GM21526 (cell line): ENCODE measurements around the gene PLXNB3.
A peak's percentile ranks its signal among the peaks of the same experiment; 100 is the strongest.
"Not testable (repeated sequence)": the region's sequence is repeated elsewhere in the genome, so short reads cannot be mapped to it uniquely, and the experiment has no call there.

ENCODE experiments used
- ATAC-seq: cut with Tn5 transposase; IDR thresholded peaks from one replicate; pipeline ENCODE4 v1.9.1; 2021; ENCODE audit warnings: moderate library complexity; ENCODE audit not compliant: unreplicated experiment, low FRiP score

The PLXNB3 gene

DNA sequence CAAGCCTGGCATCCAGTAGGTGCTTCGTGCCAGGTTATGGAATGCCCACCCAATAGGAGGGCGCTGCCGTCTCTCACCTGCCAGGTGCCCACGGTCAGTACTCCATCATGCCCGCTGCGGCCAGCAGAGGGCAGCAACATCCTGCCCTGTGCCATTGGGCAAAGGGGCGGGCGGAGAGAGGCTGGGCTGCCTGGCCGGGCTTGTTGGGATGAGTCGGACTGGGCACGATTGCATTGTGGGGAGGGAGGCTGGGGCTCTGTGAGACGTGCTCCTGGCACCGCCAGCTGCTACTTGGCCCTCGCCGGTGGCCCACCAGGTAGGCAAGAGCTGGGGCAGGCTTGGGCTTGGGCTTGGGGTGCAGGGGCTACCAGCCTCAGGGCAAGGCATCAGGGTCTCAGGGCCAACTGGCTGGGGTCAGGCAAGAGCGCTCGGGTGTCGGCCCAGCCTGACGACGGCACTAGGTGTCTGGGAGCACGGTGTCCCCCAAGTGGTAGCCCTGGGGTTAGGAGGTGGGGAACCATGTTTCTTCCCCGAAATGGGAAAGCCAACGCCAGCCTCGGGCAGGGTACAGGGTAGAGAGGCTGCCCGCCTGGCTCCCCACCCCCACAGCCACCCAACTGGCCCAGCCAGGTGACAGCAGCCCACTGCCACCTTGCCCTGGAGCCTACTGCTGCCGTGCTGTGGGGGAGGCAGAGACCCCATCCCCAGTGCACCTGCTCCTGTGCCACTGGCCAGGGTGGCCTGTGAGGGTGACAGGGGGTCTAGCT lies at the start of gene PLXNB3:
TSS of gene PLXNB3 (plus strand) at position 261 of the 767 bp plus-strand sequence. CDS start 1,287 bp downstream, outside the sequence.
- ATAC-seq = no peak

DNA sequence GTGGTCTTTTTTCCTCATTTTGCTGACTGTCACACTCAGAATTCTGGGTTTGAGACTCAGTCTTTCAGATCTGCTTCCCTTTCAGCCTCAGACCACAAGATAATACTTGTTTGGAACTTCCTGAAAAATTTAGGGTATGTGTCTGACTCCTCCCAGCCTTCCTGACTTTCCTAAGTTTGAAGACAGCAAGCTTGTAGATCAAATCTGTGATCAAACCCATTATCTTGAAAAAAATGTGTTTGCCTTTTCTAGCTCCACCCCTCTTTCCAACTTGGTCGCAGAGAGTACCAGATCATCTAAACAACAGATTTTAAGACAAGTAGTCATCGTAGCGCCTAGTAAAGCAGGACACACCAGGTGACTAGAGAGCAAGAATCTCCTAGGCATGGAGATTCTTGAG lies 49.8 kb upstream of the PLXNB3 start:
- no peak for ATAC-seq

DNA sequence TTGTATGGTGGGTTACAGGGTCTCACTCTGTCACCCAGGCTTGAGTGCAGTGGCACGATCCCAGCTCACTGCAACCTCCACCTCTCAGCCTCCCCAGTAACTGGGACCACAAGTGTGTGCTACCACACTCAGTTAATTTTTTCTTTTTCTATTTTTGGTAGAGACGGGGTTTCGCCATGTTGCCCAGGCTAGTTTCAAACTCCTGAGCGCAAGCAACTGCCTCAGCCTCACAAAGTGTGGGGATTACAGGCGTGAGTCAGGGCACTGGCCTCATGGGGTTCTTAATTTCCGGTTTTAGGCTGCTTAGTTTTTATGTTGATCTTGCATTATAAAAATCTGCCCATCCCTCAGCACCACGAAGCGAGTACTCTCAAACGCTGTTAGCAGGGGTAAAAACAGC lies 46.6 kb upstream of the PLXNB3 start:
- ATAC-seq = no peak

DNA sequence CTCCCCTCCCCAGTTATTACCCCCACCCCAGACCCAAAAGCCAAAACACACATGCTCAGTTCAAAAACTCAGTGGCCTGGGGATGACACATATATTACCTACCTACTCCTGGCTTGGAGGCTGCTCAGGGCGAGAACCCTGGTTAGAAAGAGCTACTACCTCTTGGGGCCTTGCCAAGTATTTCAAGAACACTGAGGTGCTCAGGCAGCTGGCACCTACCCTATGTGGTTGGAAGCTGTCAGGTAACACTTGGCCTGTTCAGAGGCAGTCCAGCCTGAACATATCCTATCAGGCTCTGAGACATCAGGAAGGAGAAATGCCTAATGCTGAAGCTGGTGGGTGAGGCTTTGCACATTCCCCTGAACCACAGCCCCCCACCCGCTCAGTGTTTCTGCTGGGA lies 44.8 kb upstream of the PLXNB3 start:
- no peak for ATAC-seq

DNA sequence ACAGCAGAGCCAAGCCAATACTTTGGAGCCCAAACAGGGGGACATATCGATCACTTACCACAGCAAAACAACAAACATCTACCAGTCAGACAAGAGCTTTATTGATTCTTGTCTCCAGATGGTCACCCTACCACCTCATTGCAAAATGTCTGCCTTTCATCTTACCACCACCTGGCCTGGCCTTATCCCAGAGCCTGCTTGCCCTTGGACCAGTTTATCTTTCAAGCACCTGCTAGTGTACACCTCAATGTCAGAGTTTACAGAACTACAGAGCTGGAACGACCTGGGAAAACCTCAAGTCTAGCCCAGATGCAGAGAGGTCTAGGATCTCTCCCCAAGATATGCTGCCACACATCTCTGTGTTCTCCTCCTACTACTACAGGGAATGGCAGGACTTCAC lies 44.3 kb upstream of the PLXNB3 start:
- no peak for ATAC-seq

DNA sequence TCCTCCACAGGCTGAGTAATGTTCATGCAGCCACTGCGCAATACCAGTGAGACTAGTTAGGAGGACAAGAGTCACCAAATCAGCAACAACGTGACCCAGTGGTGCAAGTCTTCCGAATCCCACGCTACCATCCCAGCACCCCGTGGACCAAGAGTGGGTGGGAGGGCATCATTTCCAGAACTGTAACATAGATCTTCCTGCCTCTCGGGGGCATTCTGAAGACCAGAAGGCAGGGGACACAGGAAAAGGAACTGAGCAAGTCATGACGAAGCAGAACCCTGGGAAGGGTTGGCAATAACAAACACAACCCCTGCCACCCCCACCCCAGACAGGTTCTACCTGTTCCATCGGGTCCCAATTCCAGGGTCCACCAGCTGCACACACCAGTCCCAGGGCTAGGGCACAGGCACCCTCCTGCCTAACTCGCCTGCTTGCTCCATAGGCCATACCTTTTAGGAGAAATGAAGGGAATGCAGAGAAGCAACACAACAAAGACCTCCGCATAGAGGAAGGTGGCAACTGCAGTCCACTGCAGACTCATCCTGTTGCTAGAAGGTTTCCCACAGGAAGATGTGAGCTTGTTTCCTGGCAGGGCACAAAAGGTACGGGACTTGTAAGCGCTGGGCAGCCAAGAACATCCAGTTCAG lies 41.2 kb upstream of the PLXNB3 start:
- ATAC-seq = no peak

DNA sequence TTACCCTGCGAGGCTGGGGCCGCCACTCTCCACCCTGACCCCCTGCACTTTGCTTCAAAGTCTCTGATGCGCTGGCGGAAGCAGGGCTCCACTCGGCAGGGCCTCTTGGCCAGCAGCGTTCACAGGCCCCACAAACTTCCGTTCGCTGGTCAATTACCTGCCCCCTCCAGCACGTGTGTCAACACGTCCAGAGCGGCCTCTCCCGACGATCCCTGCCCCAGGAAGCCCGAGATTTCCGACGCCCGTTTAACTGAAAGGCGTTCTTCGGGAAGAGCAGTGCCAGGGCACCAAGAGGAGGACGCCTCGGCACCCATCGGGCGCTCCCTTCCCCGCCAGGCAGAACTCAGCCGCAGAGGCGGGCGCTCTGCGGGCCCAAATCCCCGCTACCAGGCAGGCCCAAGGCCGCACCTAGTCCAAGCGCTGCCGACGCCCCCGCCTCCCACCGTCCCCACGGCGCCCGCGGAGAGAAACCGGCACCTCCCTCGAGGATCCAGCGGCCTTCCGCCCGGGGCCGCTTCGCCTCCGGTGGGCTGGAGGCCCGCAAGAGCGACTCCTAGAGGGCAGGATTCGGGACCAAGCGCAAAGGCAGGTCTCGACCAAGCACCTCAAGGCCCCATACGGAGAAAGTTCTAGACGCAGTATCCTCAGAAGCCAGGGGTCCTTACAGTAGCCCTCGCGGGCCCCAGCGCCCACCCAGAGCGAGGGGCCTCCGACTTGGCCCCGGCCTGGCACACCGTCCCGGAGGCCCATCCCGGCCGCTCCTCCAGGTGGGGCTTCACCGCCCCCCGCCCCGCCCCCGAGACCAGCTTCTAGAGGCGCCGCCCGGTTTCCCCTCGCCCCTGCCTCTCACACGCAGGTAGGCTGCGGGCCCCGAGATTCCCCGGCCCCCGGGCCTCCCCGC lies 40.4 kb upstream of the PLXNB3 start:
- peak; percentile 38 for ATAC-seq

DNA sequence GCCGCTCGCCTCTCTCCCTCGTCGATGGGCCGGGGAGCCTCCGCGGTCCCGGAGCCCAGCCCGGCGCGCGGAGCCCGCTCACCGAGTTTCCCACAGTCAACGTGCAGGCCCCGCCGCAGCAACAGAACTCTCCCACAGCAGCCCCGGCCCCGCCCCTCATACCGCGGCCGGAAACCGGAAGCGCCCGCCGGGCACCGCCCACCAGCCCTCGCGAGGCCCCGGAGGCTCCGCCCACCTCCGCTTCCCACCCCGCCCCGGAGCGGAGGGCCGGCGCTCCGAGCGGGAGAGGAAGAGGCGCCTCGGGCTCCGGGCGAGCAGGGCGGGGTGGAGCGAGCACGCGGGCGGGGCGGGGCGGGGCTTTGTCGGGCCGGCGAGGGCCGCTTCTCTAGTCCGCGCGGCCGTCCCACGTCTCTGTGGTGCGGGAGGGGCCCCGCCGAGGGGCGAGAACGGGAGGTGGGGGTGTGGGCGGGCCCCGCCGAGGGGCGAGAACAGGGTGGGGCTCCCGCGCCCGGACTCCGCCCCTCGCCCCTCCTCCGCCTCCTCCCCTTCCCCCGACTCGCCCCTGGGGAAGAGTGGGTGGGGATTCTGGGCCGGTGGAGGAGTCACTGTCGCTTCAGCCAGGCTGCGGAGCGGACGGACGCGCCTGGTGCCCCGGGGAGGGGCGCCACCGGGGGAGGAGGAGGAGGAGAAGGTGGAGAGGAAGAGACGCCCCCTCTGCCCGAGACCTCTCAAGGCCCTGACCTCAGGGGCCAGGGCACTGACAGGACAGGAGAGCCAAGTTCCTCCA lies 39.6 kb upstream of the PLXNB3 start, which contains the start of the genes ABCD1 and BCAP31:
TSS of gene ABCD1 (plus strand) at position 605 of the 787 bp plus-strand sequence. CDS start 411 bp downstream, outside the sequence.
TSS of gene BCAP31 (minus strand) at position 136 of the 787 bp plus-strand sequence. CDS start 1,143 bp downstream, outside the sequence.
- peak; percentile 49 for ATAC-seq

DNA sequence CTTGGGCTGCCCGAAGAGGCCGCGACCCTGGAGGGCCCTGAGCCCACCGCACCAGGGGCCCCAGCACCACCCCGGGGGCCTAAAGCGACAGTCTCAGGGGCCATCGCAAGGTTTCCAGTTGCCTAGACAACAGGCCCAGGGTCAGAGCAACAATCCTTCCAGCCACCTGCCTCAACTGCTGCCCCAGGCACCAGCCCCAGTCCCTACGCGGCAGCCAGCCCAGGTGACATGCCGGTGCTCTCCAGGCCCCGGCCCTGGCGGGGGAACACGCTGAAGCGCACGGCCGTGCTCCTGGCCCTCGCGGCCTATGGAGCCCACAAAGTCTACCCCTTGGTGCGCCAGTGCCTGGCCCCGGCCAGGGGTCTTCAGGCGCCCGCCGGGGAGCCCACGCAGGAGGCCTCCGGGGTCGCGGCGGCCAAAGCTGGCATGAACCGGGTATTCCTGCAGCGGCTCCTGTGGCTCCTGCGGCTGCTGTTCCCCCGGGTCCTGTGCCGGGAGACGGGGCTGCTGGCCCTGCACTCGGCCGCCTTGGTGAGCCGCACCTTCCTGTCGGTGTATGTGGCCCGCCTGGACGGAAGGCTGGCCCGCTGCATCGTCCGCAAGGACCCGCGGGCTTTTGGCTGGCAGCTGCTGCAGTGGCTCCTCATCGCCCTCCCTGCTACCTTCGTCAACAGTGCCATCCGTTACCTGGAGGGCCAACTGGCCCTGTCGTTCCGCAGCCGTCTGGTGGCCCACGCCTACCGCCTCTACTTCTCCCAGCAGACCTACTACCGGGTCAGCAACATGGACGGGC lies 38.8 kb upstream of the PLXNB3 start:
- ATAC-seq = no peak

DNA sequence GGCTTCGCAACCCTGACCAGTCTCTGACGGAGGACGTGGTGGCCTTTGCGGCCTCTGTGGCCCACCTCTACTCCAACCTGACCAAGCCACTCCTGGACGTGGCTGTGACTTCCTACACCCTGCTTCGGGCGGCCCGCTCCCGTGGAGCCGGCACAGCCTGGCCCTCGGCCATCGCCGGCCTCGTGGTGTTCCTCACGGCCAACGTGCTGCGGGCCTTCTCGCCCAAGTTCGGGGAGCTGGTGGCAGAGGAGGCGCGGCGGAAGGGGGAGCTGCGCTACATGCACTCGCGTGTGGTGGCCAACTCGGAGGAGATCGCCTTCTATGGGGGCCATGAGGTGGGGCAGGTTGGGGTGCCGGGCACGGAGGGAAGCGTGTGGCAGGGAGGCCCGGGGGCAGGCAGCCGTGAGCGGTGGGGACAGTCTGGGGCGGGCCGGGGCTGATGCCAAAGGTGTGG lies 38.2 kb upstream of the PLXNB3 start:
- ATAC-seq = no peak

DNA sequence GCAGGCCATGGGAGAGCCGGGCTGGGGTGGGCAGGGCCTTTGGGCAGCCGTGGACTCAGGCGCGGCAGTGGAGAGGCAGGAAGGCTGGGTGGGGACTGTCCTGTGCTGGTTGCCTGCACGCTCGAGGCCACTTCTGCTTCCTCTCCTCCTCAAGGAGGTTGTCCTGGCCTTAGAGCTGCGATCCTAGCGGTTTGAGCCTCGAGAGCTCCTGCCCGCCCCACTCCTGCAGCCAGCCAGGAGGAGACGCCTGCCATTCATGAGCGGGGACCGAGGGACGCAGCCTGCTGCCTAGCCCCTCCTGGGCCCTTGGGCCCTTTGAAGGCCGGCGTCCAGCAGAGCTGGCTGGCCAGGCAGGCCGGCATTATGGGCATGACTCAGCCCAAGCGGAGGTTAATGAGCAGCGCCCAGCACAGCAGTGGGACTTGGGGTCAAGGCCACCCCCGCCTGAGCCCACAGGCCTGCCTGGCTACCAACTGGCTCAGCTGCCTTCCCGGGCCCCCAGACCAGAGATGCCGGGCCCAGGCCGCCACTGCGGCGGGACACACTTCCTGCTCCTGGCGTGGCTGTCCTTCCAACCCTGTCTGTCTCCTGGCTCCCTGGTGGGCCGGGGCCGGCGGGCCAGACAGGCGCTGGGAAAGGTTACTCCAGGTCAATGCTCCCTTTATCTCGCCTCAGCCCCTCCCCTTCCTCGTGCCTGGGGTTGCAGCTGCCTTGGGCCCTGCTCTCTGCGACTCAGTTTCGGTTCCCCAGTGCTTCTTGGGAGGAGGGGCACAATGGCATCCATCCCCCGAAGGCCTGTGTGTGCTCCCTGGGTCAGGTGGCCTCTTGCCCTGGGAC lies 37.5 kb upstream of the PLXNB3 start:
- ATAC-seq = peak; percentile 46

DNA sequence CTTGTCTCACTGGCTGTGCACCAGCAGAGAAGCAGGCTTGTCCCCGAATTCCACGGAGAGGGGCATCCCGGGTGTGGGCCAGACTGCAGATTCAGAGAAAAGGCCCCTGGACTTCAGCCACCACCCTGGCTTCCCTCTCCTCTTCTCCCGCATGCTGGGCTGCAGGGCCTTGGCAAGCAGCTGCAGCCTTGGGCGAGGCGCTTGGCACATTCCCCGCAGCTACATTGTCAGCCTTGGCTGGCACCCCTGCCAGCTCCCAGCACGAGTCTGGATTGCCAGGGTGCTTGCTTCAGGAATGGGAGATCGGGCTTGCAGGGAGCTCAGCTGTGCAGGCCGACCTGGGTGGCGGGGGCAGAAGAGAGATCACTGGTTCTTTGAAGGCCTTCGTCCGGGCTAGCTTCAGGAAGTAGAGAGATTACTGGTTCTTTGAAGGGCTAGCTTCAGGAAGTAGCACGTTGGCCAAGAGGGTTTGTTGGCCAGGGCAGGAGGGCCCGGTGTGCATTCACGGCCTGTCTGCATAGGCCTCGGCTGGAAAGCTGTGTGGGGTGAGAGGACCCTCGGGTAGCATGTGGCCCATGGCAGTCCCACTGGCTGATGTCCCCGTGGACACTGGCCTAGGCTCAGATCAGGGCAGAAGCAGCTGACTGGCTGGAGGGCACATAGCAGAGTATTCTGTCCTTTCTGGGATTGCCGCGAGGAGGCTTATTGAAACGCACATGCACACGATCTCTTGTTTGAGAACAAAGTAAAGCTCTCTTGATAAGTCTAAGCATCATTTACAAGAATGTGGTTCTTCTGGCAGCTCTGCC lies 36.7 kb upstream of the PLXNB3 start:
- no peak for ATAC-seq

DNA sequence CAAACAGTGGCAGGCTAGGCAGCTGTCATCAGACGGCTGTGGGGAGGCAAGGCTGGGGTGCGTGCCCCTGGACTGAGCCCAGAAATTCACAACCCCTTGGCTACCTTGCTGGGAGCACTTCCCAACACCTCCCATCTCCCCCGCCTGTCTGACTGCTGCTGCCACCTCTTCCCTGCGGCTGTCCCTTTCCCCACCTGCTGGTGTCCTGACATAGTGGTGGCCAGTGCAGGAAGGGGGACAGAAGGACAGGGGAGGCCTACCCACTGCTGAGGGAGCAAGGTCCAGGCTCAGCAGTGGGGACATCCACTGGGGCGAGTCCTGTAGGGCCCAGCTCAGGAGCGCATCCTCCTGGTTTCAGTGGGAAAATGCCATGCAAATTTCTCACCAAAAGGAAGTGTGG lies 36.0 kb upstream of the PLXNB3 start:
- ATAC-seq = no peak

DNA sequence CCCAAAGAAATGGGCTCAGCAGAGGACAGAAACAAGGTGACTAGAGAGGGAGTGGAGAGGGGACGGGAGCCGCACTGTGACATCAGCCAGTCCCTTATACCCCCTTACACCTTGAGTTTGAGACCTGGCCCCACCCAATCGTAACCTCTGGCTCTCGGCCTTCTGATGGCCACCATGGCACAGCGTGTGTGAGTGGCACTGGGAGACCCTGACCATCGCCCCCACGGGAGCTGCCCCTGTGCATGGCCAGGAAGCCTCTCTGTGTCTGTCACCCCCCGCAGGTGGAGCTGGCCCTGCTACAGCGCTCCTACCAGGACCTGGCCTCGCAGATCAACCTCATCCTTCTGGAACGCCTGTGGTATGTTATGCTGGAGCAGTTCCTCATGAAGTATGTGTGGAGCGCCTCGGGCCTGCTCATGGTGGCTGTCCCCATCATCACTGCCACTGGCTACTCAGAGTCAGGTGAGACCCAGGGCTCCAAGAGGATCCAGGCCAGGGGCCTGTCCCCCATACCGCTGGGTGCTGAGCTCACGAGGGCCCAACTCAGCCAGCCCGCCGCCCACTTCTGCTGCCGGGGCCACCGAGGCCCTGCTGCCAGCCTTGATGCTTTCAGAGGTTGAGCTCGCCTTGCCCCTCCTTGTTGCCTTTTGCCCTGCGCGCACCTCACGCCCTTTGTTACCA lies 35.0 kb upstream of the PLXNB3 start:
- ATAC-seq = no peak

DNA sequence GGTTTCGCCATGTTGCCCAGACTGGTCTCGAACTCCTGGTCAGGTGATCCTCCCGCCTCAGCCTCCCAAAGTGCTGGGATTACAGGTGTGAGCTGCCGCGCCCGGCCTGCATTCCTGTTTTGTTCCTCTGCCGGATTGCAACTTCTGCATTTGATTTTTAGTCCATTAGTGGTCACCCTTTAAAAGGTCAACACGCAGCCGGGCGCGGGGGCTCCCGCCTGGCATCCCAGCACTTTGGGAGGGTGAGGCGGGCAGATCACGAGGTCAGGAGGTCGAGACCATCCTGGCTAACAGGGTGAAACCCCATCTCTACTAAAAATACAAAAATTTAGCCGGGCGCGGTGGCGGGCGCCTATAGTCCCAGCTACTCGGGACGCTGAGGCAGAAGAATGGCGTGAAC lies 33.9 kb upstream of the PLXNB3 start:
- not testable (repeated sequence) for ATAC-seq

DNA sequence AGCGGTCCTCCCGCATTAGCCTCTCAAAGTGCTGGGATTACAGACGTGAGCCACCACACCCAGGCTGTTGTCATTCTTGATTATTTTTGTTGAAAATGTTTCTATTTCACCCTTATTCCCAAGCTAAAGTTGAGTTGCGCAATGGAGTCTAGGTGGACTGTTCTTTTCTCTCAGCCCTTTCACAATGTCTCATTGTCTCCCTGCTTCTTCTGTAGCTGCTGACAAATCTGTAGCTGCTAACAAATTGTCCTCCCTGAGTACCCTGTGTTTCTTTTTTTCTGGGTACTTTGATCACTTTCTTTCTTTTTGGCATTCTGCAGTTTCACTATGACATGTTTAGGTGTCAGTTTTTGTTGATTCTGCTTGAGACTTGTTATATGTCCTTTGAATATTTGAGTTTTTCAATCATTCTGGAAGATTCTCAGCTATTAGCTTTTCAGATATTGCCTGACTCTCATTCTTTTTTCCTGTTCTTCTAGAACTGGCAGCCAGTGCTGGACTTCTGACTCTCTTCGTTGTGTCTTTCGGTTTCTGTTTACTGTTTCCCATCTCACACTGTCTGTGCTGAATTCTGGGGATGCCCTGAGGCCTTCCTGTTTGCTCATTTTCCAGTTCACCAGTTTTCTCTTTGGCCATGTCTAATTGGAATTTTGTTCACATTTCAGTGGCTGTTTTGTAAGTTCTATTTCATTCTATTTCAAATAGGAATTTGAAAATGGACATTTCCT lies 32.8 kb upstream of the PLXNB3 start:
- no peak for ATAC-seq
